ENCODE data around the gene KL.

Gene KL

DNA sequence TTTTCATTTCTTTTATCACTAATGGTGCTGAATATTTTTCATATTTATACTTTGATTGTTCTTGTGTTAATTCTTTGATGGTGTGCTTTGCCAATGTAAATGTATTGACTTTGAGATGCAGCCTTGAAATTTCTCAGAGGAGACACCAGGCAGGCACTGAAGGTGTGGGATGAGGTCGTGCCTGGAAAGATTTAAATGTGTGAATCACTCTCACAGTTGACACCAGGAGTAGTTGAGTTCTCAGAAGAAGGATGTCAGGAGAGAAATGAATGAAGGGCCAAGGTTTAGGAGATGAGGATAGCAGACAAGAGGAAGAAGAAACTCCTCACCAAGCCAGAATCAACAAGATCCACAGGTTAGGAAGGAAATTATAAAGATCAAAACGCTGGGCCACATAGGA lies 10.1 kb upstream of the KL start:
- no peak for DNase-seq

DNA sequence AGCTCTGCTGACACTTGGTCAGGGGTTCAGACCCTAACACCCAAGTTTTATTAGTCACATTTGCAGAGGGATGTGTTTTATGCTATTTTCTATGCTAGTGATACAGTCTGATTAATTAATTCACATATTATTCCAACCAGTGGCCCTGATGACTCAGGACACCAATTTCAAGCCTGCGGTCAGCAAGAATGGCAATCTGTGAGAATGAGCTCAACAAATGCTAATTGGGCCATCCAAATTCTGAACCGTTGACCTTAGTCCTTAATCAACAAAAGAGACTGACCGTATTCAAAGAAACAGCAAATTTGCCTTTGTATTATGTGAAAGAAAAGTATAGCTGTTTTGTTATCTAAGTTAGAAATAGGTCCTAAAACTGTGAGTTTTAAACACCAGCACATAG lies 9.6 kb upstream of the KL start:
- DNase-seq: no peak

DNA sequence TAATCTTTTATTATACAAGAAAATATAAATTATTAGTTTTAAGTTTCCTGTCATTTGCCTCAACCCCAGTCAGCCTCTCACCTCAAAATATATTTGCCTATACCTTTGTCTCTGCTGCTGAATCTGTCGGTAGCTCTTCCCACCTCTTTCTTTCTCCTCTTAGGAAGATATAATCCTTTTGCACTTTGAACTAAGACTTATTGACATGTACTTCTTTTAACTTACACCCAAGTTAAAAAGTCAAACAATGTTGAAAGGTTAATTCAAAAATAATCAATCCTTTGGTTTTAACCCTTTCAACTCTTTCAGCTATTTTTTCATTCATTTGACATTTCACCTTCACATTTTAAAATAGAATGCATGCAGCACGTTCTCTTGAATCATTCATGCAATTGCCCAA lies 9.0 kb upstream of the KL start:
- no peak for DNase-seq

DNA sequence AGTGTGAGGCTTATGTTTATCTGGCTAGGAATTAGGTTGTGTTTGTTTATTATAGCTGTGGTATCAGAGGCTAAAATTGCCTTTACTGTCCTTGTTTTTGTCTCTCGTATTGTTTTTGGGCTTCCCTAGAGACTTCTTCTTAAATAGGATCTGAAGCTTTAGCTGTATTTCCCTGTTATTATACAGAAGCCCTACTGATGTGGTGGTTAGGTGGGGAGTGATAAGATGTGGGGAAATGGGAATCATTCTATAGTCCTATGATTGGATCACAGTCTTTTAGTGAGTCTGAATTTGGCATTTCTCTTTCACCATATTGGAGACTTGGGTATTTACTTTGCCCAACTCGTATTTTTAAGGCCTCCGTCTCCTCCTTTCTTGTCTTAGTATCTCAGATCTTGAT lies 8.3 kb upstream of the KL start:
- no peak for DNase-seq

DNA sequence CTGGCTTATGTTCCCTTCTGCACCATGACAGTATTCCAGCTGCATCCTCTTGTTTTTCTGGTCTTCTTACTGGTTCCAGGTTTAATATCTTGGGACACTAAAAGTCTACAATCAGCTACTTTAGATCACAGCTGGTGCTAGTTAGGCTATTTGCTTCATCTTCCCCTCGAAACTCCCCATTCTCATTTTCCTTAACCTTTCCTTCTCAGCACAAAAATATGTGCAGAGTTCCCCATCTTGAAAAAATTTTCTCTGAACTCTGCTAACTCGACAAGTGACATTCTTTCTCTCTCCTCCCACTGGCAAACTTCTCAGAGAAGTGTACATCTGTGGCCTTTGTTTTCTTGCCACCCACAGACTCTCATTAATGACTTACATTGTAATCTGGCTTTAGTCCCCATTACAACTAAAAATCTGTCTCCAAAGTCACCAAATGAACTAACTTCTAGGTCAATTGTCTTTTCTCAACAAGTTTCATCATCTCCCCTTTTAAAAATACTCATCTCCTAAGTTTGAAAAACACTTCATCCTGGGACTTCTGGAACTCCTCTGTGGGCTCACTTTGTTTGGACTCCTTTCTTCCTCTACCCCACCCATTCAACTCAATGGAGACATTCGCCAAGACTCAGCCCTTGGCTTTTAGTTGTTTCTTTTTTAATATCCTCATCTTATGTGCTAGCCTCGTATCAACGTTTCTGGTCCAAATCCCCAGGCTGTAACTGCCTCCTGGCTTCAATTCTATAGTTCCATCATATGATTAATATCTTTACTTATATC lies 7.1 kb upstream of the KL start:
- DNase-seq: no peak

DNA sequence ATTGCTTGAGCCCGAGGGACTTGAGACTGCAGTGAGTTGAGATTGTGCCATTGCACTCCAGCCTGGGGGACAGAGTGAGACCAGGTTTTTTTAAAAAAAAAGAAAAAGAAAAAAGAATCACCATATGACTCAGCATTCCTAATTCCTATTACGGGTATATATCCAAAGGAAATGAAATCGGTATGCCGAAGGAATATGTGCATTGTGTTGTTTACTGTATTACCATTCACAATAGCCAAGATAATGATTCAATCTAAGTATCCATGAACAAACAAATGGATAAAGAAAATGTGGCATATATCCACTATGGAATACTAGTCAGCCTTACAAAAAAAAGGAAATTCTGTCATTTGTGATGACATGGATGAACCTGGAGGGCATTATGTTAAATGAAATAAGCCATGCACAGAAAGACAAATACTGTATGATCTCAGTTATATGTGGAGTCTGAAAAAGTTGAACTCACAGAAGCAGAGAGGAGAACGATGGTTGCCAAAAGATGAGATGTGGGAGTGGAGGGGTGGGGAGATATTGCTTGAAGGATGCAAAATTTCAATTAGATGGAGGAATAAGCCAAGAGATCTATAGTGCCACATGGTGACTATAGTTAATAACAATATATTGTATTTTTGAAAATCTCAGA lies 4.3 kb upstream of the KL start:
- no peak for DNase-seq

DNA sequence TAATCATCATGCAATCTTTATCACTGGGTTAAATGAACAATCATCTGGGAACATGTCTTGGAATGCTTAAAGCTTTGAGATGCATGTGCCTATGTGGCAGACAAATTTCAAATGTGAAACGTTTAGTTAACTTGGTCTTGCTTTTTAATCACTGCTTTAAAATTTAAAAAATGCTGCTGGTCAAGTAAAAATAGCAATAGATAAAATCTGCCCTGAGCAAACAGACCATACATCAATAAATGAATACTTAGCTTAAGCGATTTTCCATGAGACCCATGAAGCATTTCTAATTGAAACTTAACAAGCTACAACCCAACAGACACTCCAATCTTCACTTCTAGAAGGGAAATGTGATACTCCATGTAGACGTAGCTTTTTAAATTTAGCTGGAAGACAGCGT lies 1.9 kb upstream of the KL start:
- DNase-seq: no peak

DNA sequence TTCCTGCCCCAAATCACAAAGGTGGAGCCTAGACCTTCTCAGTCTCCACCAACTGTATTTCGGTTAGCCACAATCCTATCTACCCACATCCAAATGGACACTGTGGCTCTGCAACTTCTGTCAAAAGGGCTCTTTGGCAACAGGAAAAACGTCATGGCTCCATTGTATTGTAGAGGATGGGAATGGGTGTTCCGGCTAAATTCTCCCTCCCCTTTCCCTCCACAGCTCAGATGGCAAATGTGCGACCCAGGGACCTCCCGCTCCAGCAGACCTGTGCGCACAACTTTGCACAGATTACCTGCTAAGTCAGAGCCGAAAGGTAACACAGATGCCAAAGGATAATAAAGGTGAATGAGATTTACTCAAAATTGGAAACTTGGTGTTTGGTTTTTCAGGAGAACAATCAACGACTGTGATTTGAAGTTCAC lies 968 bp upstream of the KL start:
- DNase-seq: no peak

DNA sequence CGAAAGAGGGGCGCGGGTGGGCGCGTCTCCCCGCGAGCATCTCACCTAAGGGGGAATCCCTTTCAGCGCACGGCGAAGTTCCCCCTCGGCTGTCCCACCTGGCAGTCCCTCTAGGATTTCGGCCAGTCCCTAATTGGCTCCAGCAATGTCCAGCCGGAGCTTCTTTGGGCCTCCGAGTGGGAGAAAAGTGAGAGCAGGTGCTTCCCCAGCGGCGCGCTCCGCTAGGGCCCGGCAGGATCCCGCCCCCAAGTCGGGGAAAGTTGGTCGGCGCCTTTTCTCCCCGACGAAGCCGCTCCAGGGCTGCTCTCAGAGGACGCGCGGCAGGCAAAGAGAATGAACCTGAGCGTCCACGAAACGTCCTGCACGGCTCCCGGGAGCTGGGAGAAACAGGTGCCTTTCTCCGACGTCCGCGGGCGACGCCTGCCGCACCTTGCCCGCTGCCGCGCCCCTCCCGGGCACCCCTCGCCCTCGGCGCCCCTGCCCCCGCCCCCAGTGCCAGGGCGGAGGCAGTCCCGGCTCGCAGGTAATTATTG lies 366 bp upstream of the KL start:
- no peak for DNase-seq

DNA sequence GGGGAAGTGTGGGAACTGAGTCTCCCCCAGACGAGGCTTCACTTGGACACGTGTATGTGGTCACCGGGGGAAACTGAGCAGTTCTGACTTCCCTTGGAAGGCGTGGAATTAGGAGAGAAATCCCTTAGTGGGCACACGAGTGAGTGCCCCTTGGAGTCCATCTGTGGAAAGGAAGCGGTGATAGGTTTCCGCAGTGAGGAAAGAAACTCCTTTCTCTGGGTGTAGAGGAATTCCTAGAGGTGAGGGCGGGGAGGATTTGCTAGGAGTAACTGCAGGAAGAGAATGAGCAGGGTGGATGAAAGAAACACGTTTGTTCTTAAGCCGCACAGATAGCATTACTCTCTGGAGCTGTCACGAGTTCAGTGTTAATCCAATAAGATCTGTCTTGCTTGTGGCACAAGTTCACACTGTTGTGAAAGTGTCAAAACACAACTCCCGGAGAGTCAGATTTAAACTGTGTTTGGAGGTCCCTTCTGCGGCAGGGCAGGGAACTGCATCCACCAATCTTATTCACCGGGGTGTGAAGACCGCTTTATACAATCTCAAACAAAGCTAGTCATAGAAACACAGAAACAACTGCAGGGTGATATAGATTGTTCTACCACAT lies 1.2 kb downstream of the KL start:
- DNase-seq: no peak

DNA sequence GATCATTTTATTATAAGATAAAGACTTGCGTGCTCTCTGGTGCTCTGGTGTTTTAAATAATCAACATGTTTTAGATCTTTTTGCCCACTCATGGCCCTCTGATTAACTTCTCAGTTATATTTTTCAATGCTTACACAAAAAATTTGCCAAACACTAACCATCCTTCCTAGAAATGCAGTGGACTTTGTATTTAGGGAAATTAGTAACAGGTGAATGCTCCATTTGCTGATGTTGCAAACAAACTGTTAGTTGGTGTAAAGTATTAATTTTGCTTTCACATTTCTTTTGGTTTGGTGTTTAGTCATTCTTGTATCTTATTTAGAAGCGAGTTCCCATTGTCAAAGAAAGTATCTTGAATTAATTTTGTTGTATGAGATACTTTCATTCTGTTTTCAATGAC lies 2.7 kb downstream of the KL start:
- DNase-seq: no peak

DNA sequence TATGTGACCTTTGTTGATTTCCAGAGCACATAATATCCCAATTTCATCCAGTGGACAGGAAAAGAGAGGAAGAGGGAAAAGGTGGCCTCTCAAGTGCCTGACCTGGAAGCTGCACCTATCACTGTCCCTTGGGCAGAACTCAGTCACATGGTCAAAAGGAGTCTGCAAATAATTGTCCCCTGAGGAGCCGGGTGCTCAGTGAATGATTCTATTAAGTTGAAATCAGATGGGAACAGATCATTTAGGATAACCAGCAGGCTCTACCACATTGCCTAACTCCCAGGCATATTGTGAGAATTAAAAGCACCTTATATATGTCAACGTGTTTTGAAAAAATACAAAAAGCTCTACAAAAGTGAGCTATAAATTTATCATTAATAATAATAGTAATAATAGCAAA lies 6.8 kb downstream of the KL start:
- DNase-seq: no peak

DNA sequence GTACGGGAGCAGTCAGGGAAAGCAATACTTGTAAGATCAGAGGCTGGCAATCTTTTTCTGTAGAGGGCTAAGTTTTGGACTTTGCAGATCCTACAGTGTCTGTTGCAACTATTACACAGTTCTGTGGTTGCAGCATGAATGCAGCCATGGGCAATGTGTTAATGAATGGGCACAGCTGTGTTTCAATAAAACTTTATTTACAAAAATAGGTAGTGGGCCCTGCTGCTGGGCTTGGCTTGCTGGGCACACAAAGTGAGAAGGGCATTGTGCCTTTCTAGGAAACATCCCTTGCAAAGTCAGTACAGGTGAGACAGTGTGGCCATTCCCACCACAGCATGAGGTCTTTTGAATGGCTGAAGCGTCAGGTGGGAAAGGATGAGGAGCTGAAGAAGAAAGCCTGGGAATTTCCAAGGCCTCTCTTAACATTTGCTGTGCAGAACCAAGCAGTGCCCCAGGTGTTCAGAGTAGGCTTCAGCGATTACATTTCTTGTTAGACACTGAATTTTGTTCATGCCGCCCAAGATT lies 9.1 kb downstream of the KL start:
- no peak for DNase-seq

DNA sequence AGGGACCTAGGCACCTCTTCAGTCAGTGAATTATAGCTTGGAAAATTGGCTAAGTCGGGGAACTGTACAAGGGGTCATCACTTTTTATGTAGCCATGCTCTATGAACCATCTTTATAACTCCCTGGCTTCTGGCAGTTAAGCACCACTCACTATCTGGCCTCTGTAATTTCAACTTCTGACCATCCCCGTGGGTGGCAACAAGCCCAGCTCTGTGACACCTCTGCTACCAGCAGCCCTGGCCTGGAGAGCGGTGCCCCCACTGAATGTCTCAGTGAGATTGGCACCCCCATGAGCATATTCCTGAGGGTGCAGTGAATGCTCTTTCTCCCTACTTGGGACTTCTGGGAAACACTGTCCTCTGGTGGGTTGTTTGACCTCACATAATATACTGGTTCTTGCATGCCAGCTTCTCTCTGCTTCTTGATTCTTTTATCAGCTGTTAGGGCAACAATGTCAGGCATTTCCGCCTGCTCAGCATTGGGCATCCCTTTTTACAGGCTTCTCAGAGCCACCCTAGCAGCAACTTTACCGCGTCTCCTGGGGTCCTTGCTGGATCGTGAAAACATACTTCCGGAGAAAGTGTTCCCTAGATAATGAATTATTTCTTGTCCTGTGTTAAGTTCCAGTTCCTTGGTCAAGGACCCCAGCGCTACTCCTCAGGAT lies 10.4 kb downstream of the KL start:
- no peak for DNase-seq

DNA sequence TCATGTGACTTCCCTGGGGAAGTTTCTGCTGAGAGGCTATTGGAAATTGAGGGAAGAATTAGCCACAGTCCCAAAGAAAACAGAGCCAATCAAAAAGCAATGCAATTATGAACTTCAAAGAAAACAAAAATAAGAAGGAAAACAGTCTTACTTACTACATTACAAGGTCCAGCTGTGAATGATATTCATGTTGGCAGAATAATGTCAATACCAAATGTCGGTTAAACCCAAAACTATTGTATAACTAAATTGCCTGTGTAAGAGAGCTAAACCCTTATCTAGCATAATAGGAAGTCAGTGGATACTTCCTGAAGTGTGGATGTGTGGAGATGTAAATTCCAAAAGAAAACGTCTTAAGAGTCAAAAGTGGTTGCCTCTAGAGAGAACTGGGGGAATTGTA lies 12.4 kb downstream of the KL start:
- DNase-seq: no peak

DNA sequence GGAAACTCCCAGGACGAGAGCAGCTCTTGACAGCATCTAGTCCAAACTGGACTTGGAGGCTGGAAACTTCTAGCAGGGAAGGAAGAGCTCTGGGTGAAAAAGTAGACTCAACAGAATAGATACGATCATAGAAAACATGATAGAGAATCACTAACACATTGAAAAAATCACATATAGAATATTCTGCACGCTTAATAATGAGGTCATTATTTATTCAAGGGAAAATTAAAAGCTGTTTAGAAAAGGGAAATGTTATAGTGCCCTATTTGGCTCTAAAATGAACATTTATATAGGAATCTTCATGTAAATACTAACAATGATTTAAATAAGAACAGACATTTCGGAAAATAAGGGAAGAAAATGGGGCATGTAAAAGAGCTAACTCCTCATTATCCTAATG lies 15.1 kb downstream of the KL start:
- DNase-seq: no peak

DNA sequence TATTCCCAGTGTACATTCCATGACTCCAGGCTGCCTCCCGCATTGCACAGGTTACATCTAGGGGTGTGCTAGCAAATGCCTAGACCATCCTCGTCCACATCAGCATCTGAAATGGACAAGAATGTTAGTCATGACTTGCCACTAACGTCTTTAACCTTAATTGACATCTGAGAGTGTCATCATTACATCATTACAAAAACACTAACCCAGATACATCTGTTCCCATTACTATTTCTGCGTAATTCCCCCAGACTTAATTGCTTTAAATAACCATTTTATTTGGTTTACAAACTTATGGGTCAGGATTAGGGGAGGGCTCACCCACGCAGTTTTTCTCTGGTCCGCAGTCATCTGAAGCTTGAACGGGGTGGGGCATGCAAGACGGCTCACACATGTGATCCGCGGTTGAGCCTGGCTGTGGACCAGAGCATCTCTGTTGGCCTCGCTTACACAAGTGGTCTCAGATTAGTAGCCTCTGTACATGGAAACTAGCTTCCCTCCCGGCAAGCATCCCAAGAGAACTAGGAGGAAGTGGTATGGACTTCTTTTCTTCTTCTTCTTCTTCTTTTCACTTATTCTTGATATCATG lies 15.9 kb downstream of the KL start:
- no peak for DNase-seq

DNA sequence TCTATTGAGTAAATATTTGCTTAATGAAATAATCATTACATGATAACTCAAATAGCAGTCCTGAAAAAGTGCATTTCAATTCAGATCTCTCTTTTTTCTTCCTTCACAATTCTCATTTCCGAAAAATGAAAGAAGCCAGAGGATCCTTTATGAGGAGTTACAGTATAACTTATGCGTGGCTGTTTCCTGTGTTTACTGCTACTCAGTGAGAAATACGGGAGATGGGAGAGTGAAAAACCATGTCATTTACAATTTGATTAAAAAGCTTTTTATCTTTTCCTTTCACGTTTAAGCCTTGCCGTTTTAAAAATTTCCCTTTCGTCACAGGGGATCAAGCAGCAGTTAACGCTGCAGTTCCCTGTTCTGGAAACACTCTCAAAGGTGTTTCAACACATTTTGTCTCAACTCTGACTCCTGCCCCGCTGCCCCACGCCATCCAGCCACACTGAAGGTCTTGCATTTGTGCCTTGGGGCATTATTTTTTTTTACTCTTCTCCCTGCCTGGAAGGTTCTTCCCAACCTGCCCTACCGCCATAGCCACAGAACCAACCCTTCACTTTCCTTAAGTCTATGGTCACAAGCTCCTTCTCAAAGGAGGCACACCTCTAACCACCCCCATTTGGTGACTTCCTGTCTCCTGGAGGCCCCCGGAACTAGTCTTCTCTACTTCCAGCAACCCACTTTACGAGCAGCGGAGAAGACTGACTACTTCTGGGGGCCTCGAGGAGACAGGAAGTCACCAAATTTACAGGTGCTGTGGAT lies 17.0 kb downstream of the KL start:
- peak in 1 of 2 donors; percentile 5 for DNase-seq

DNA sequence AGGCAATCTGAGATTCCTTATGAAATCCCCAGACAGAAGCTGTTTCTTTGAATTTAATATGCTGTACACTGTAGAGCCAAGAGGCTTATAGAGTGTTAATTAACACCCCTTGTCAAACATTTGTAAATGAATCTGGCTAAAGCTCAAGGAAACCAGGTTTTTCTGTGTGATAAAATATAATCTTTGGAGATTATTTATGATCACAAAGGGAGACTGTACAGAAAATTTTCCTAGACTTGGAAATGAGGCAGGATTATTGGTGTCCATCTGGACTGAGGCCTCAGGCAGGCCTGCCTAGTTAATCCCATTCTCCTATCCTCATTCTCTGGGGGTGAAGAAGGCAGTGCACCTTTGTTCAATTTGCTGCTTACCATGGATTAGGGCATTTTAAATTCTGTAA lies 17.8 kb downstream of the KL start:
- DNase-seq: no peak

DNA sequence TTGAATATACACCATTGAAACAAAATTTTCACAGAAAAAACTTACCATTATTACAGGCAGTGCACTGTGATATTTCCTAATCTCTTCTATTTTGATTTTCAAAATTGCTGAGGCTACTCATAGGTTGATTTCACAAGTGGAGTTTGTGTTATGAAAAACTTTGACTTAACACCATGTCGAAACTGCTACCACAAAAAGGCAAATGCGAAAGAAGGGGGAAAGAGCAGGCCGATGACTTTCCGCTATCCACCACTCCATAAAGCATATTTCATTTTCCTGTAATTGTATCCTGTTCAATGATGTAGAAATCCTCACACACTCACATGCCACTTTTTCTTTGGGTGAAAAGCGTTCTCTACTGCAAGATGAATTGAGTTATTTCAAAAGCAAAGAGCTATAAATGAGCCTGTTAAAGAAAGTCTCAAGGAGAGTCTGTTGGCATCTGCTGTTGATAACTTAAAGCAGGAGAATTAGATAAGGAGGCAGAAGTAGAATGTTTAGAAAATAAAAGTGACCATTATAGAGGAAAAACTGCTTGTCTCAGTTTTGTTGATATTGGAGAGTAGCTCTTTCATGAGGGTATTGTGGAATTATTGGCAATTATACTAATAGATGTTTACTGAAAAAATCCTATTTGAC lies 18.8 kb downstream of the KL start:
- DNase-seq: no peak

DNA sequence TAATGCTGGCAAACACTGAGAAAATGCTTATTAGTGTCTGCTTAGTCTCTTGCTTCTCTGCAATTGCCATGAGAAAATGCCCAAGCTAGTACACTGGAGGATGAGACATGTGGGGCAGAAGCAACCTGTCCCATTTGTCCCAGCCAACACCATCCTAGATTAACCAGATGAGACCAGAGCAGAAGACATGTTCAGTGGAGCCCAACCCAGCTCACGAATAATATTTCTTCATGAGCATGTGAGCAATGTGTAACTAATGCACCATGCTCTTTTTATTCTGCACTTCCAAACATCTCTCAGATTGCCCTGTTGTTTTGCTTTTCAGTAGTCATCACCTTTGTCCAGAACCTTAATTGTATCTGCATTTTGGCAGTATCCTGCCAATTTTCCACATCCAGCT lies 21.4 kb downstream of the KL start:
- no peak for DNase-seq

DNA sequence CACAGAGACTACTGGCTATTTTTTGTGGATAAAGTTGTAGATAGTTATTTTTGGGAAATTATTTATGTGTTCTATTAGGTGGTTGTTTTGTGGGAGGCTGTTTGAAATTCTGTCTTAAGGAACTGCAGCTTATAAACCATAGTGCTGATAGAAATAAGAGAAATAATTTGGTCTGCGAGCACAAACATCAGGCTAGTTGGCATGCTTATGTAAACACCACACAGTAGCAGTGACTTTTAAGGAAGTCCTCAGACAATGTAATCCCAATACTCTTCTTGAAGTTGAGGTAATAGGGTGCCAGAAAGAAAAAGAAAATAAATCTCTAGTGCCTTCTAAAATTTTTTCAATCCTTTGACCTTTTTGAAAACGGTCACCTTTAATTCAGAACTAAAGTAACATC lies 23.9 kb downstream of the KL start:
- no peak for DNase-seq
